Left lung (tissue), 10 donors: ENCODE results near the gene DSTN. TPM values are rescaled to one million over a fixed set of nuclear protein-coding genes. Genes with fewer than 3 reads are reported as not detected.

Experiments
- ATAC-seq: fragments of 200-7000 bp; cut with Tn5 transposase; one replicate; pipeline ENCODE4 v1.9.1; 2020; ENCODE audit warnings: moderate library complexity
- DNase-seq, 4 donors: peaks; one replicate each; pipeline ENCODE4 v3.0.0-alpha.2; 2013 to 2020
- H3K27ac ChIP-seq, 2 donors: fragments of 200-600 bp; sonication (generic) in 1 of 2; one replicate each; pipeline versions ENCODE4 v1.5.0 to v1.8.0; 2020 to 2021
- H3K27me3 ChIP-seq, 2 donors: fragments of 200-600 bp; sonication (generic) in 1 of 2; one replicate each; pipeline versions ENCODE4 v1.5.0 to v1.8.0; 2020 to 2021
- H3K36me3 ChIP-seq, 2 donors: fragments of 200-600 bp; sonication (generic) in 1 of 2; one replicate each; pipeline versions ENCODE4 v1.5.0 to v1.8.0; 2020 to 2021
- H3K4me1 ChIP-seq, 2 donors: fragments of 200-600 bp; one replicate each; pipeline ENCODE4 v1.8.0; 2021
- H3K4me3 ChIP-seq, 2 donors: fragments of 200-600 bp; sonication (generic) in 1 of 2; one replicate each; pipeline versions ENCODE4 v1.5.0 to v1.8.0; 2020 to 2021; ENCODE audit warnings: mild to moderate bottlenecking in 1 of 2
- H3K9me3 ChIP-seq, 2 donors: fragments of 200-600 bp; sonication (generic) in 1 of 2; one replicate each; pipeline versions ENCODE4 v1.5.0 to v1.8.0; 2020 to 2021
- CTCF ChIP-seq, 2 donors: fragments of 200-600 bp; sonication (generic) in 1 of 2; IDR thresholded peaks; one replicate each; pipeline versions ENCODE4 v1.5.0 to v1.8.0; 2021; ENCODE audit warnings: antibody characterized with exemption in 2 of 2
- intact Hi-C, 2 donors: fragments of 100-400 bp; cut with DNase I; formaldehyde crosslinking; loops; one replicate each; pipeline versions ENCODE4 v1.11.2 to v1.14.2; 2022
- polyA plus RNA-seq, 6 donors: library from polyadenylated mRNA; unstranded; fragments of 120-200 nt; gene quantifications; one replicate each; pipeline ENCODE4 v1.2.1, GENCODE V29; 2013; ENCODE audit not compliant: insufficient read length in 6 of 6
- total RNA-seq, 2 donors: library from RNA; stranded (reverse); fragmentation: NEBNext Ultra II Directional; extraction: Animal tissue kit (Norgen Biotek cat#: 25700); gene quantifications; one replicate each; pipeline ENCODE4 v1.2.1, GENCODE V29; 2021
- donor health status: DM: no; HTN: yes; CAD: no.
- donor health status: DM: no; HTN: no; CAD: no.

The DSTN gene
- total and polyA plus RNA-seq, 8 donors, result 340 to 551 (median 366) TPM

- Histone ChIP-seq H3K36me3 (peaks cover 0 to 100% of the 10 kb centered on the region in 2 donors), H3K27me3 (no peaks in the 10 kb centered on the region), H3K4me1 (peaks cover 8 to 15% of the 10 kb centered on the region in 2 donors), H3K9me3 (no peaks in the 10 kb centered on the region), H3K27ac (peak overlapping the region in 1 of 2 donors; percentile 33), H3K4me3 (no peak overlapping the region)
- ATAC-seq (no peak), DNase-seq (no peak)
- intact Hi-C loops, result no loop called here
- TF ChIP-seq CTCF (IDR thresholded peaks at IDR 0.05), result no peak
Measured at GRCh38 chr20:17633850-17634500, 64.1 kb downstream of the DSTN start.

GRCh38 chr20:17634661-17635331 lies 64.9 kb downstream of the DSTN start:
- Histone ChIP-seq H3K36me3 (peaks cover 0 to 100% of the 10 kb centered on the region in 2 donors), H3K9me3 (no peaks in the 10 kb centered on the region), H3K27me3 (no peaks in the 10 kb centered on the region), H3K4me3 (no peak overlapping the region), H3K27ac (peak overlapping the region in 1 of 2 donors; percentile 33), H3K4me1 (peaks cover 8 to 15% of the 10 kb centered on the region in 2 donors)
- DNase-seq (no peak), ATAC-seq (peak; percentile 49)
- intact Hi-C loops, result no loop called here
- no peak for TF ChIP-seq CTCF (IDR thresholded peaks at IDR 0.05)

DNA sequence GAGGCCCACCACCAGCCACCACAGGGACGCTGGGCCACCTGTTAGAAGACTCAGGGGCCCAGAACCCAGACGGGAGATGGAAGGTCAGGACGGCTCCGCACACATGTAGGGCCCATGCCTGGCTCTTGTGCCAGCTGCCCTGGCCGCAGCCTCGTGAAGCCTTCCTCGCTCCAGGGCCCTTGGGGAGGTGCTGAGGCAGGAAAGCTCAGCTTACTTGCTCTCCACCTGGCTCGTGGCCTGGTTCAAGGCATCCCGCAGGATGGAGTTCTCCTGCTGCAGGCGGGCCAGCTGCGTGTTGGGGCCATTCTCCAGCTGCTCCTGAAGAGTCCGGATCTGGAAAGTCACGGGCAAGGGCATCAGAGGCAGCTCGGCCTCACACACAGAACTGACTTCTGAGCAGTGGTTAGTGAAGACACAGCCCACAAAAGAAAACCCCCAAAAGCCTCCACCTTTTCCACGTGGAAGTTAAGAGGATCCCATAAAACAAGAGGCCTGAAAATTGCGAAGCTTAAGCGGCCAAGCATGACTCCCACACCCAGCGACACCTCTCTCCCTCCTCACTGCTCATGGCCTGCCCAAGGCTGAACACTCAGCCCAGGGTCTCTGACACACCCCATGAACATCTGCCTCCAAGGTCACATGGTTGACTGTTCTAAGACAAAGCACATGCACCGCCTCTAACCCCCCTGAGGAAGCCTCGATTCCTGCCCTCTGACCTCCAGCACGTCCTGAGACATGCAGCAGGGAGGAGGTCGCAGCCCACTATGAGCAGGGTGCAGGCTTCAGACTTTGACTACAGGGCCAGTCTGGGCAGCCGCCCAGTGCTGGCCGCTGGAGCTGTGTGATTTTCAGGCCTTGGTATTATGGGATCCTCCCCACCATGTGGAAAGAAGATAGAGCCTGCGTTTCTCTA lies 65.7 kb downstream of the DSTN start:
- no peaks in the 10 kb centered on the region for H3K27me3 ChIP-seq
- no peak for DNase-seq
- H3K4me1 ChIP-seq, result peaks cover 8 to 15% of the 10 kb centered on the region in 2 donors
- no peak overlapping the region for H3K27ac ChIP-seq
- no peak overlapping the region for H3K4me3 ChIP-seq
- TF ChIP-seq CTCF (IDR thresholded peaks at IDR 0.05), result no peak
- intact Hi-C loops, result no loop called here
- peak; percentile 2 for ATAC-seq
- H3K9me3 ChIP-seq, result no peaks in the 10 kb centered on the region
- peaks cover 0 to 100% of the 10 kb centered on the region in 2 donors for H3K36me3 ChIP-seq

- DNase-seq (peak in 1 of 4 donors; percentile 41), ATAC-seq (no peak)
- no peak for TF ChIP-seq CTCF (IDR thresholded peaks at IDR 0.05)
- intact Hi-C loops, result no loop called here
- no peaks in the 10 kb centered on the region for H3K9me3 ChIP-seq
- no peaks in the 10 kb centered on the region for H3K27me3 ChIP-seq
- peaks cover 0 to 100% of the 10 kb centered on the region in 2 donors for H3K36me3 ChIP-seq
- peaks cover 8 to 15% of the 10 kb centered on the region in 2 donors for H3K4me1 ChIP-seq
- H3K4me3 ChIP-seq, result no peak overlapping the region
- H3K27ac ChIP-seq, result no peak overlapping the region
Measured at GRCh38 chr20:17636523-17637412, 66.9 kb downstream of the DSTN start.
